ACC112 (cell line): Measurements from ENCODE around the gene DIPK1B.

Source experiments
- H2AFZ ChIP-seq: fragments of 200-600 bp; sonication (generic); one replicate; pipeline ENCODE4 v1.6.0; 2017; ENCODE audit warnings: antibody characterized with exemption, low read length; ENCODE audit not compliant: unreplicated experiment
- H3K27ac ChIP-seq: fragments of 200-600 bp; sonication (generic); 2 replicates; pipeline ENCODE4 v1.5.1; 2014; ENCODE audit warnings: low read depth, mild to moderate bottlenecking, antibody characterized with exemption, low read length, moderate library complexity
- H3K27me3 ChIP-seq: fragments of 200-600 bp; sonication (generic); 2 replicates; pipeline ENCODE4 v1.6.1; 2014; ENCODE audit warnings: mild to moderate bottlenecking, antibody characterized with exemption, low read length, moderate library complexity, mixed read lengths; ENCODE audit not compliant: insufficient read depth
- H3K36me3 ChIP-seq: fragments of 200-600 bp; sonication (generic); 2 replicates; pipeline ENCODE4 v1.6.1; 2016; ENCODE audit warnings: mild to moderate bottlenecking, antibody characterized with exemption, low read length, moderate library complexity, mixed read lengths; ENCODE audit not compliant: insufficient read depth
- H3K4me1 ChIP-seq: fragments of 200-600 bp; sonication (generic); one replicate; pipeline ENCODE4 v1.6.1; 2016; ENCODE audit warnings: low read length, mixed read lengths; ENCODE audit not compliant: insufficient read depth, unreplicated experiment, control insufficient read depth
- H3K4me3 ChIP-seq: fragments of 200-600 bp; sonication (generic); 2 replicates; pipeline ENCODE4 v1.5.1; 2014; ENCODE audit warnings: mild to moderate bottlenecking, low read depth, low read length
- H3K79me2 ChIP-seq: fragments of 200-600 bp; sonication (generic); one replicate; pipeline ENCODE4 v1.6.0; 2016; ENCODE audit warnings: low read length; ENCODE audit not compliant: control insufficient read depth, unreplicated experiment, insufficient read depth

The DIPK1B gene

GRCh38 chr9:136732444-136733178 is 20.2 kb downstream of the DIPK1B start:
- H3K79me2 ChIP-seq = peaks cover 19% of the 10 kb centered on the region
- H3K4me3 ChIP-seq = no peak overlapping the region
- no peak overlapping the region for H2AFZ ChIP-seq
- H3K4me1 ChIP-seq = peaks cover 6% of the 10 kb centered on the region
- H3K27ac ChIP-seq = no peak overlapping the region
- H3K36me3 ChIP-seq = no peaks in the 10 kb centered on the region
- no peaks in the 10 kb centered on the region for H3K27me3 ChIP-seq

GRCh38 chr9:136733611-136734010 is 21.2 kb downstream of the DIPK1B start:
- peaks cover 6% of the 10 kb centered on the region for H3K4me1 ChIP-seq
- H3K4me3 ChIP-seq = no peak overlapping the region
- no peak overlapping the region for H3K27ac ChIP-seq

DNA sequence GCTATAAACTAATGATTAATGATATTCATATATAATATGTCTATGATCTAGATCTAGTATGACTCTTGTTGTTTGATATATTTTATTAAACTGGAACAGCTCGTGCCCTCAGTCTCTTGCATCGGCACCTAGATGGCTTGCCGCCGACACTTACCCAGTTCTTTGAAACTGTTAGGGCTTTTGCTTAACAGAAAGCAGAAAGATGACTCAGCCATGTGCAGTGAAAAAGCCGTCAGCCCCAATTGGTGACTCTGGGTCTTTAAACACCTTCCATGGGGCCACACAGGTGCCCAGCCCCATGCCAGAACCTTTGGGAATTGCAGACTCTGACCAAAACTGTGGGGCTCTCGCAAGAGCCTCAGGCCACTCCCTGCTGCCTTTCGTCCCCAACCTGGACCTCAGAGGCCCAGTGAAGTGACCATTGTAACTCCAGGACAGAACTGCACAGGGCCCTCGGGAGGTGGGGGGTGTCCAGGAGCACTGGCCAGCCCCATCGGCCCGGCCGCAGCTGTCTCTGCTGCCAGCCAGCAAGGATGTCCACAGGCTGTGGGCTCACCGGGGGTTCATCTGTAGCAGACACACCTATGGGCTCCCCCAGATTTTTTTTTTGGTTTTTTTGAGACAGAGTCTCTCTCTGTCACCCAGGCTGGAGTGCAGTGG is 22.6 kb downstream of the DIPK1B start:
- Histone ChIP-seq H3K36me3 (no peaks in the 10 kb centered on the region), H3K4me3 (no peak overlapping the region), H3K79me2 (peaks cover 5% of the 10 kb centered on the region), H3K4me1 (no peaks in the 10 kb centered on the region), H2AFZ (no peak overlapping the region), H3K27ac (no peak overlapping the region), H3K27me3 (peaks cover 6% of the 10 kb centered on the region; the same call in 1 of the 2 replicates)

More at GRCh38 chr9:136733611-136734010, 21.2 kb downstream of the DIPK1B start:
- Histone ChIP-seq H2AFZ (no peak overlapping the region), H3K36me3 (no peaks in the 10 kb centered on the region), H3K27me3 (no peaks in the 10 kb centered on the region), H3K79me2 (peaks cover 16% of the 10 kb centered on the region)

GRCh38 chr9:136735812-136736480 is 23.6 kb downstream of the DIPK1B start:
- H3K27ac ChIP-seq = no peak overlapping the region
- H3K36me3 ChIP-seq = no peaks in the 10 kb centered on the region
- no peak overlapping the region for H2AFZ ChIP-seq
- peaks cover 8% of the 10 kb centered on the region; the same call in 1 of the 2 replicates for H3K27me3 ChIP-seq
- H3K79me2 ChIP-seq = no peaks in the 10 kb centered on the region
- H3K4me1 ChIP-seq = no peaks in the 10 kb centered on the region
- no peak overlapping the region for H3K4me3 ChIP-seq

GRCh38 chr9:136738960-136739359 is 26.6 kb downstream of the DIPK1B start:
- peaks cover 30% of the 10 kb centered on the region for H3K27me3 ChIP-seq
- H3K79me2 ChIP-seq = no peaks in the 10 kb centered on the region
- H3K27ac ChIP-seq = no peak overlapping the region
- no peak overlapping the region for H2AFZ ChIP-seq
- H3K4me1 ChIP-seq = peaks cover 9% of the 10 kb centered on the region
- H3K4me3 ChIP-seq = no peak overlapping the region
- no peaks in the 10 kb centered on the region for H3K36me3 ChIP-seq

DNA sequence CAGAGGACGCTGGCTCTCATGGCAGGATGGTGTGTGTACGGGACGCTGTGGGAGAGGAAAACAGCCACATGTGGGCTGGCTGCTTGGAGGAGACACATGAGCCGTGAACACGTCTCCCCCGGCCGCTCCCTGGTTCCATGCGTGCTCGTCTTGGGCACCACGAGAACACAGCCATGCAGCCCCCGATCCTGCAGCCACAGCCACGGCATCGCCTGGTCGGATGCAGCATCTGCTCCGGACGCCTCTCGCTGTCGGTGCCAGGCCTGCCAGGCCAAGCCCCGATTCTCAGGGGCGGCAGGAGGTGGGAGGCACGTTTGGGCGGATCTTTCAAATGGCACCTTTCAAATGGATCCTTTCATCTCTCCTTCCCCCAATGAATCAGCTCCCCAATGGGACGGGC is 27.1 kb downstream of the DIPK1B start:
- Histone ChIP-seq H3K4me1 (peaks cover 9% of the 10 kb centered on the region), H3K27ac (no peak overlapping the region), H3K4me3 (no peak overlapping the region), H3K36me3 (no peaks in the 10 kb centered on the region), H3K79me2 (no peaks in the 10 kb centered on the region), H3K27me3 (peaks cover 30% of the 10 kb centered on the region), H2AFZ (no peak overlapping the region)

GRCh38 chr9:136740069-136740468 is 27.7 kb downstream of the DIPK1B start:
- no peak overlapping the region for H2AFZ ChIP-seq
- H3K36me3 ChIP-seq = no peaks in the 10 kb centered on the region
- H3K4me3 ChIP-seq = no peak overlapping the region
- peaks cover 30% of the 10 kb centered on the region for H3K27me3 ChIP-seq
- no peaks in the 10 kb centered on the region for H3K79me2 ChIP-seq
- no peak overlapping the region for H3K27ac ChIP-seq
- H3K4me1 ChIP-seq = peaks cover 9% of the 10 kb centered on the region

- Histone ChIP-seq H3K79me2 (no peaks in the 10 kb centered on the region), H3K27me3 (peaks cover 30% of the 10 kb centered on the region), H2AFZ (no peak overlapping the region), H3K4me3 (no peak overlapping the region), H3K4me1 (peaks cover 9% of the 10 kb centered on the region), H3K36me3 (no peaks in the 10 kb centered on the region), H3K27ac (no peak overlapping the region)
These were observed 28.1 kb downstream of the DIPK1B start for GRCh38 chr9:136740491-136740890.

GRCh38 chr9:136740971-136741882 is 28.9 kb downstream of the DIPK1B start:
- Histone ChIP-seq H3K4me1 (peaks cover 9% of the 10 kb centered on the region), H2AFZ (no peak overlapping the region), H3K4me3 (no peak overlapping the region)

GRCh38 chr9:136741883-136742571 is 29.7 kb downstream of the DIPK1B start:
- H3K4me3 ChIP-seq = no peak overlapping the region
- H3K36me3 ChIP-seq = no peaks in the 10 kb centered on the region
- no peak overlapping the region for H2AFZ ChIP-seq
- H3K27me3 ChIP-seq = peaks cover 30% of the 10 kb centered on the region
- H3K27ac ChIP-seq = no peak overlapping the region
- peaks cover 9% of the 10 kb centered on the region for H3K4me1 ChIP-seq
- no peaks in the 10 kb centered on the region for H3K79me2 ChIP-seq

More at GRCh38 chr9:136740971-136741882, 28.9 kb downstream of the DIPK1B start:
- Histone ChIP-seq H3K36me3 (no peaks in the 10 kb centered on the region), H3K27ac (no peak overlapping the region), H3K27me3 (peaks cover 30% of the 10 kb centered on the region), H3K79me2 (no peaks in the 10 kb centered on the region)
